ENCODE results near the gene FLYWCH2.

FLYWCH2 gene

DNA sequence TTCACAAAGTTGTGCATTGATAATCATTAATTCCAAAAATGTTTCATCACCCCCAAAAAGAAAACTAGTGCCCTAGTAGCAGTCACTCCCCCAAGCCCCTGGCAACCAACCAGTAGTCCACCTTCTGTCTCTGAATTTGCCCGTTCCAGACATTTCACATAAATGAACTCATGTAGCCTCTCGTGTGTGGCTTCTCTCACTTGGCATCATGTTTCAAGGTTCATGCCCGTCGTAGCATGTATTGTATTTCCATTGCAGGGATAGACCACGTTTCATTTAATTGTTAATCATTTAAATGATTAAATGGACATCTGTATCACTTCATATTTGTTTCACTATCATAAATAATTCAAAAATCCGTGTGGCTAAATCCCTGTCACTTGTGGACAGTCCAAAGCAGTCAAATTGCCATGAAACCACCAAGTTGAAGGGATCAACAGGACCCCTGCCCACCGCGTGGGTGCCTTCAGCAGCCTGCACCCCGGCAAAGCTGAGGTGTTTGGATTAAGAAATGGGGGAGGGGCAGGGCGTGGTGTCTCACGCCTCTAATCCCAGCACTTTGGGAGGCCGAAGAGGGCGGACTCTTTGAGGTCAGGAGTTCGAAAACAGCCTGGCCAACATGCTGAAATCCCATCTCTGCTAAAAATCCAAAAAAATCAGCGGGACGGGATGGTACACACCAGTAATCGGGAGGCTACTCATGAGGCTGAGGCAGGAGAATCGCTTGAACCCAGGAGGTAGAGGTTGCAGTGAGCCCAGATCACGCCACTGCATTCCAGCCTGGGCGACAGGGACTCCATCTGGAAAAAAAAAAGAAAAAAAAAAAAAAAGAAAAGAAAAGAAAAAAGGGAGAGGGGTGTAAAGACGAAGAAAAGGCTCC, 8.7 kb upstream of the FLYWCH2 start:
- no peaks in the 10 kb centered on the region for H3K27me3 ChIP-seq (ENCODE audit: control insufficient read depth, insufficient read depth, low read length)
- no peak overlapping the region for H3K9ac ChIP-seq (ENCODE audit: low read length)
- no peaks in the 10 kb centered on the region for H3K4me1 ChIP-seq (ENCODE audit: control insufficient read depth, insufficient read depth, low read length)
- no peak overlapping the region for H3K27ac ChIP-seq (ENCODE audit: low read depth, low read length)
- no peaks in the 10 kb centered on the region for H3K36me3 ChIP-seq (ENCODE audit: control insufficient read depth, insufficient read depth, low read length)
- no peak overlapping the region for H3K4me3 ChIP-seq (ENCODE audit: low read length)

DNA sequence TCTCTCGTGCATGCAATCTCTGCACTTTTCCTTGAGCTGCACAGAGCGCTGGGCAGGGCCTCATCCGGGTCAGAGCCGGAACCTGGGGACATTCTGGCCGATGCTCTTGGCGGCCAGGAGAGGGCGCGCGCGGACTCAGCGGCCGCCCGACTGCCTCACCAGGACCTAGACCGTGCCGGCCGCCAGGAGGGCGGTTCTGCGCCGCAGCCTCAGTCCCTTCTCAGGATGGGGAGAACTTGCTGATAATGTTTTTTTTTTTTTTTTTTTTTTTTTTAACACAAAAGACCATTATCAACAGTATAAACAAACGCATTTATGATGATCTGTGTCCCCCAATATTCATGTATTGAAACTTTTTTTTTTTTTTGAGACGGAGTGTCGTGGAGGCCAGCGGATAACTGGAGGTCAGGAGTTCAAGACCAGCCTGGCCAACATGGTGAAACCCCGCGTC, 8.1 kb upstream of the FLYWCH2 start:
- Histone ChIP-seq H3K27ac (ENCODE audit: low read depth, low read length) (no peak overlapping the region), H3K27me3 (ENCODE audit: control insufficient read depth, insufficient read depth, low read length) (no peaks in the 10 kb centered on the region), H3K4me3 (ENCODE audit: low read length) (no peak overlapping the region), H3K4me1 (ENCODE audit: control insufficient read depth, insufficient read depth, low read length) (no peaks in the 10 kb centered on the region), H3K36me3 (ENCODE audit: control insufficient read depth, insufficient read depth, low read length) (no peaks in the 10 kb centered on the region), H3K9ac (ENCODE audit: low read length) (no peak overlapping the region)

DNA sequence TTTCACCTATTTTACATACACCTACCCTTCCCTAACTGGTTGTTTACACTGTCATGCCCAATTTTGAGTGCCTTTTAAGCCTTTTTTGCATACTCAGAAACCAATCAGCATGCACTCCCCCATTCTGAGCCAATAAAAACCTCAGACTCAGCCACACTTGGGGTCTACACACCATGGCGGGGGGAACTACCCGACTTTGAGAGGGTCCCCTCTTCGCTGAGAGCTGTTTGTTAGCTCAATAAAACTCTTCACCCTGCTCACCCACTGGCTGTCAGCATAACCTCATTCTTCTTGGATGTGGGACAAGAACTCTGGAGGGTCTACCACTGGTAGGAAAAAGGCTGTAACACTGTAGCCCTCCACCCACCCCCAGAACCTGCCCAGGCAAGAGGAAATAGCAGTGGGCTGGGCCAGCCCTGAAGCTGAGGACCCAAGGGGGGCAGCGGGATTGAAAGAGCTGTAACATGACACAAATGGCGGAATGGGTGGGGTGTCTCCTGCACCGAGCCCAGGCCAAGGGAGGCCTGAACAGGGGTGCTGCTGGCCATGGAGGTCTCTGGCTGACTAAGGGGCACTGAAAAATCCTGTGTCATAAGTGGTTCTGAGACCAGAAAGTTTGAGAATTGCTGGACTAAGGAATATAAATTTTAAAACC, 3.0 kb upstream of the FLYWCH2 start:
- no peak overlapping the region for H3K27ac ChIP-seq (ENCODE audit: low read depth, low read length)
- H3K4me1 ChIP-seq (ENCODE audit: control insufficient read depth, insufficient read depth, low read length) = peaks cover 6% of the 10 kb centered on the region
- H3K27me3 ChIP-seq (ENCODE audit: control insufficient read depth, insufficient read depth, low read length) = no peaks in the 10 kb centered on the region
- H3K9ac ChIP-seq (ENCODE audit: low read length) = no peak overlapping the region
- no peak overlapping the region for H3K4me3 ChIP-seq (ENCODE audit: low read length)
- no peaks in the 10 kb centered on the region for H3K36me3 ChIP-seq (ENCODE audit: control insufficient read depth, insufficient read depth, low read length)

GRCh38 chr16:2881783-2882649, 999 bp upstream of the FLYWCH2 start:
- Histone ChIP-seq H3K4me1 (ENCODE audit: control insufficient read depth, insufficient read depth, low read length) (peaks cover 6% of the 10 kb centered on the region), H3K4me3 (ENCODE audit: low read length) (peak overlapping the region; percentile 73), H3K9ac (ENCODE audit: low read length) (peak overlapping the region; percentile 24), H3K27me3 (ENCODE audit: control insufficient read depth, insufficient read depth, low read length) (no peaks in the 10 kb centered on the region), H3K36me3 (ENCODE audit: control insufficient read depth, insufficient read depth, low read length) (no peaks in the 10 kb centered on the region), H3K27ac (ENCODE audit: low read depth, low read length) (peak overlapping the region; percentile 96)

DNA sequence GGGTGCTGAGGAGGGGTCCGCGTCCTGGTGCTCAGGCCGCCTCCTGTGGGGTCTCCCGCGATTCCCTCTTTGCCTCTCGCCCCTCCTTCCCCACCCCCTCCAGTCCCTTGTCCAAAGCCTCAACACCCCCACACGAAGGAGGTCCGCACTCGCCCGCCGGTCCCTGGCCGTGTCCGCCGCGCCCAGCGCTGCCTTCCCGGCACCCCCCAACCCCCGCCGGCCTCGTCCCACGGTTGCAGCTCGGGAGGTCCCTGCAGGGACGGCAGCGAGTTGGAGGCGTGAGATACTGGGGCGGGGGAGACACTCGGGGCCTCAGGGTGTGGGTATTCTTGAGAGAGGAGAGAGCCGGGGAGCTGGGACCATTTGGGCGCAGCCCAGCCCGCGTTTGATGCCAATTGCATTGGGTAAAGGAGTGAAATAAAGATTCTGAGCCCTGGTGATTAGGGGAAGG, 468 bp downstream of the FLYWCH2 start:
- Histone ChIP-seq H3K27me3 (ENCODE audit: control insufficient read depth, insufficient read depth, low read length) (no peaks in the 10 kb centered on the region), H3K9ac (ENCODE audit: low read length) (peak overlapping the region; percentile 90), H3K4me1 (ENCODE audit: control insufficient read depth, insufficient read depth, low read length) (peaks cover 6% of the 10 kb centered on the region), H3K36me3 (ENCODE audit: control insufficient read depth, insufficient read depth, low read length) (peaks cover under 1% of the 10 kb centered on the region), H3K27ac (ENCODE audit: low read depth, low read length) (peak overlapping the region; percentile 96), H3K4me3 (ENCODE audit: low read length) (peak overlapping the region; percentile 73)

DNA sequence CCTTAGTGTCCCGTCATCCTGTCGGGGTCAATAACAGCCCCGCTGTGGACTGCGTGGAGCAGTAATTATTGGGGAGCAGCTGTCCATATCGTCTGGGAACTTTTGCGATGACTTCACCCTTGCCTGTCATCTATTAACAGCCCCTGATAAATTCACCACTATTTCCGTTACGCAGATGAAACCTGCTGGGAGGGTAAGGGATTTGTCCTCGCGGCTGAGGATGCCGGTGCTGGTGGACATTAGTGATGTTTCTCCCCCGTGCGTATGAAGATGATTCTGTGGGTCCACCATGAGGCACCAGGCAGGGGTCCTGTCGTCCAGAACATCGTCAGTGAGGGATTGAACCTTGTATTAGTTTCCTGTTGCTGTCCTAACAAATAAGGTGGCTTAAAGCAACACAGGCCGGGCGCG, 1.0 kb downstream of the FLYWCH2 start:
- no peak overlapping the region for H3K9ac ChIP-seq (ENCODE audit: low read length)
- peaks cover 2% of the 10 kb centered on the region for H3K36me3 ChIP-seq (ENCODE audit: control insufficient read depth, insufficient read depth, low read length)
- peak overlapping the region; percentile 96 for H3K27ac ChIP-seq (ENCODE audit: low read depth, low read length)
- no peaks in the 10 kb centered on the region for H3K27me3 ChIP-seq (ENCODE audit: control insufficient read depth, insufficient read depth, low read length)
- peaks cover 6% of the 10 kb centered on the region for H3K4me1 ChIP-seq (ENCODE audit: control insufficient read depth, insufficient read depth, low read length)
- peak overlapping the region; percentile 73 for H3K4me3 ChIP-seq (ENCODE audit: low read length)

GRCh38 chr16:2894231-2894630, 11.2 kb downstream of the FLYWCH2 start:
- no peak overlapping the region for H3K4me3 ChIP-seq (ENCODE audit: low read length)
- H3K27ac ChIP-seq (ENCODE audit: low read depth, low read length) = no peak overlapping the region
- H3K4me1 ChIP-seq (ENCODE audit: control insufficient read depth, insufficient read depth, low read length) = no peaks in the 10 kb centered on the region
- H3K36me3 ChIP-seq (ENCODE audit: control insufficient read depth, insufficient read depth, low read length) = peaks cover 4% of the 10 kb centered on the region
- H3K27me3 ChIP-seq (ENCODE audit: control insufficient read depth, insufficient read depth, low read length) = no peaks in the 10 kb centered on the region
- no peak overlapping the region for H3K9ac ChIP-seq (ENCODE audit: low read length)

GRCh38 chr16:2895813-2896212, 12.8 kb downstream of the FLYWCH2 start:
- Histone ChIP-seq H3K36me3 (ENCODE audit: control insufficient read depth, insufficient read depth, low read length) (peaks cover 4% of the 10 kb centered on the region), H3K9ac (ENCODE audit: low read length) (no peak overlapping the region), H3K27me3 (ENCODE audit: control insufficient read depth, insufficient read depth, low read length) (no peaks in the 10 kb centered on the region), H3K4me3 (ENCODE audit: low read length) (no peak overlapping the region), H3K27ac (ENCODE audit: low read depth, low read length) (no peak overlapping the region), H3K4me1 (ENCODE audit: control insufficient read depth, insufficient read depth, low read length) (no peaks in the 10 kb centered on the region)

DNA sequence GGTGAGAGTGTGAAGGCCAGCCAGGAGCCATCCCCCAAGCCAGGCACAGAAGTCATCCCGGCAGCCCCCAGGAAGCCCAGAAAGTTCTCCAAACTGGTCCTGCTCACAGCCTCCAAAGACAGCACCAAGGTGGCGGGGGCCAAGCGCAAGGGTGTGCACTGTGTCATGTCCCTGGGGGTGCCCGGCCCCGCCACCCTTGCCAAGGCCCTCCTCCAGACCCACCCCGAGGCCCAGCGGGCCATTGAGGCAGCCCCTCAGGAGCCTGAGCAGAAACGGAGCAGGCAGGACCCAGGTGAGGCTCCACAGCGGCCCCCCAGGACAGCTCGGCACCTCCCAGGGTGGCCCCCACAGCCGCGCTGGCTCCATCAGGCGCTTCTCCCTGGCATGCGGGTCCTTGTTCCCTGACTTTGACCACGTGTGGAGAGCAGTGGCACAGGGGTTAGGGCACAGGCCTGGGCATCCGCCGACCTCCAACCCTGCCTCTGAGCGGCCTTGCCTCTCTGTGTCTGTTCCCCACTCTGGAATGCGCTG, 13.5 kb downstream of the FLYWCH2 start:
- Histone ChIP-seq H3K27ac (ENCODE audit: low read depth, low read length) (no peak overlapping the region), H3K36me3 (ENCODE audit: control insufficient read depth, insufficient read depth, low read length) (peaks cover 4% of the 10 kb centered on the region), H3K4me3 (ENCODE audit: low read length) (no peak overlapping the region), H3K9ac (ENCODE audit: low read length) (no peak overlapping the region), H3K4me1 (ENCODE audit: control insufficient read depth, insufficient read depth, low read length) (no peaks in the 10 kb centered on the region), H3K27me3 (ENCODE audit: control insufficient read depth, insufficient read depth, low read length) (no peaks in the 10 kb centered on the region)

GRCh38 chr16:2897110-2897509, 14.1 kb downstream of the FLYWCH2 start:
- H3K9ac ChIP-seq (ENCODE audit: low read length) = no peak overlapping the region
- no peak overlapping the region for H3K27ac ChIP-seq (ENCODE audit: low read depth, low read length)
- no peak overlapping the region for H3K4me3 ChIP-seq (ENCODE audit: low read length)
- peaks cover 4% of the 10 kb centered on the region for H3K36me3 ChIP-seq (ENCODE audit: control insufficient read depth, insufficient read depth, low read length)
- H3K27me3 ChIP-seq (ENCODE audit: control insufficient read depth, insufficient read depth, low read length) = no peaks in the 10 kb centered on the region
- H3K4me1 ChIP-seq (ENCODE audit: control insufficient read depth, insufficient read depth, low read length) = no peaks in the 10 kb centered on the region

DNA sequence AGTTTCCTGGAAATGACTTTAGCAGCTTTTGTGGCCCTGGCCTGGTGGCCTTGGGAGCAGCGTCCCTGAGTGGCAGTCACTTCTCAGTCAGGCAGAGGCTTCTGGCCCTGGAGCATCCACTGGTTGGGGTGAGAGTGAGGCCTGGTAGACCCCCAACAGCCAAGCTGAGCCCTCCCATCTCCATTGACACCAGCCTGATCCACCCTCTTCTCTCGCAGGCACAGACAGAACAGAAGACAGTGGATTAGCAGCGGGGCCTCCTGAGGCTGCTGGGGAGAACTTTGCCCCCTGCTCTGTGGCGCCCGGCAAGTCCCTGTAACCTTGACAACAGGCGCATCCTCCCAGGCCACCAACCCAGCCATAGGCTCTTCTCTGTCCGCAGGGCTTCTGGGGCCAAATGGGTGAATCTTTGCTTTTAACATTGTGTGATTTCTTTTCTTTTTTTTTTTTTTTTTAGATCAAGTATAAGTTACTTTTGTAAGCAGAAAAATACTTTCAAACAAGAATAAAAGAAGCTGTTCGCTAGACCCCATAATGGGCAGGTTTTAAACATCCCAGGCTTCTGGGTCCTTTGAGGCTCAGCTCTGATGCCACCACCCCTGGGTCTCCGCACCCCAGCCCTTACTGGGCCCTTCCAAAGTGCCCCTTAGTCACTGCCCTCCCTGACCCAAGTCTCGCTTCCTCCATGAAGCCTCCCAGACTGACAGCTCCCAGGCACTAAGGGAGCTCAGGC, 16.0 kb downstream of the FLYWCH2 start:
- no peaks in the 10 kb centered on the region for H3K27me3 ChIP-seq (ENCODE audit: control insufficient read depth, insufficient read depth, low read length)
- H3K4me1 ChIP-seq (ENCODE audit: control insufficient read depth, insufficient read depth, low read length) = no peaks in the 10 kb centered on the region
- H3K36me3 ChIP-seq (ENCODE audit: control insufficient read depth, insufficient read depth, low read length) = peaks cover 4% of the 10 kb centered on the region
- H3K27ac ChIP-seq (ENCODE audit: low read depth, low read length) = no peak overlapping the region
- H3K9ac ChIP-seq (ENCODE audit: low read length) = no peak overlapping the region
- H3K4me3 ChIP-seq (ENCODE audit: low read length) = no peak overlapping the region
